GM12874 (cell line): ENCODE data around the gene SMIM22.

Source experiments
- TF ChIP-seq, protein P1 (sequence below): IDR thresholded peaks from 2 replicates; pipeline ENCODE4 v1.5.1; 2011; ENCODE audit warnings: low read depth, mild to moderate bottlenecking, control low read depth, low read length, moderate library complexity; ENCODE audit not compliant: insufficient read depth

SMIM22 gene

DNA sequence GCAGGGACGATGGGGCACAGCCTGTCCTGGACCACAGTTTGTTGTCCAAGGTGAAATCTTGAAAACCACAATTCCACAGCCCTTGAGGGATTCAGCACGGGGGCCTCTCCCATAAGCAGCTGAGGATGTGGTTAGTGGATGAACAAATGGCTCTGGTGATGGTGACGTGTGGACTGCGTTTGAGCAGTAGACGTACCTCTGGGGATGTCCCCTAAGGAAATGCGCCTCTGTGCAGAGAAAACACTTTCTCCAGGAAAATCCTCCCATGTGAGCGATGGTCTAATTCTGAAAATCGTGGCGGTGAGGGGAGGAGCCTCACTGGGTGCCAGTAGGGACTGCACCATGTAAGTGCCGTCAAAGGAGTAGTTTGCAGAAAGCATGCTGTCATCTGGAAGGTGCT is 4.3 kb upstream of the SMIM22 start:
- TF ChIP-seq, protein P1, sequence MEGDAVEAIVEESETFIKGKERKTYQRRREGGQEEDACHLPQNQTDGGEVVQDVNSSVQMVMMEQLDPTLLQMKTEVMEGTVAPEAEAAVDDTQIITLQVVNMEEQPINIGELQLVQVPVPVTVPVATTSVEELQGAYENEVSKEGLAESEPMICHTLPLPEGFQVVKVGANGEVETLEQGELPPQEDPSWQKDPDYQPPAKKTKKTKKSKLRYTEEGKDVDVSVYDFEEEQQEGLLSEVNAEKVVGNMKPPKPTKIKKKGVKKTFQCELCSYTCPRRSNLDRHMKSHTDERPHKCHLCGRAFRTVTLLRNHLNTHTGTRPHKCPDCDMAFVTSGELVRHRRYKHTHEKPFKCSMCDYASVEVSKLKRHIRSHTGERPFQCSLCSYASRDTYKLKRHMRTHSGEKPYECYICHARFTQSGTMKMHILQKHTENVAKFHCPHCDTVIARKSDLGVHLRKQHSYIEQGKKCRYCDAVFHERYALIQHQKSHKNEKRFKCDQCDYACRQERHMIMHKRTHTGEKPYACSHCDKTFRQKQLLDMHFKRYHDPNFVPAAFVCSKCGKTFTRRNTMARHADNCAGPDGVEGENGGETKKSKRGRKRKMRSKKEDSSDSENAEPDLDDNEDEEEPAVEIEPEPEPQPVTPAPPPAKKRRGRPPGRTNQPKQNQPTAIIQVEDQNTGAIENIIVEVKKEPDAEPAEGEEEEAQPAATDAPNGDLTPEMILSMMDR: no peak

DNA sequence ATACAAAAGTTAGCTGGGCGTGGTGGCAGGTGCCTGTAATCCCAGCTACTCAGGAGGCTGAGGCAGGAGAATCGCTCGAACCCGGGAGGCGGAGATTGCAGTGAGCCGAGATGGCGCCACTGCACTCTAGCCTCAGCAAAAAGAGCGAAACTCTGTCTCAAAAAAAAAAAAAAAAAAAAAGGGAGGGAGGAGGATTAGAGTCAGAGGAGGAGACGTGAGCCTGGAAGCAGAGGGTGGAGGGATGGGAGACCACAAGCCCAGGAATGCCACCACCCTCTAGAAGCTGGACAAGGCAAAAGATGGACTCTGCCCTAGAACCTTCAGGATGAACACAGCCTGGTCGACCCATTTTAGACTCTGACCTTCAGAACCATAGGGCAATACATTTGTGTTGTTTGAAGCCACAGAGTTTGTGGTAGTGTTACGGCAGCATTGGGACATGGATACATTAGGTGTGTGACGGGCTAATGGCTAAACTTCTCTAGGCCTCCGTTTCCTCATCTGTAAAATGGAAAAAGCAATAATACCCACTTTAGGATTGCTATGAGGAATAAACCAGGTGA is 2.1 kb upstream of the SMIM22 start:
- TF ChIP-seq, protein P1: no peak

DNA sequence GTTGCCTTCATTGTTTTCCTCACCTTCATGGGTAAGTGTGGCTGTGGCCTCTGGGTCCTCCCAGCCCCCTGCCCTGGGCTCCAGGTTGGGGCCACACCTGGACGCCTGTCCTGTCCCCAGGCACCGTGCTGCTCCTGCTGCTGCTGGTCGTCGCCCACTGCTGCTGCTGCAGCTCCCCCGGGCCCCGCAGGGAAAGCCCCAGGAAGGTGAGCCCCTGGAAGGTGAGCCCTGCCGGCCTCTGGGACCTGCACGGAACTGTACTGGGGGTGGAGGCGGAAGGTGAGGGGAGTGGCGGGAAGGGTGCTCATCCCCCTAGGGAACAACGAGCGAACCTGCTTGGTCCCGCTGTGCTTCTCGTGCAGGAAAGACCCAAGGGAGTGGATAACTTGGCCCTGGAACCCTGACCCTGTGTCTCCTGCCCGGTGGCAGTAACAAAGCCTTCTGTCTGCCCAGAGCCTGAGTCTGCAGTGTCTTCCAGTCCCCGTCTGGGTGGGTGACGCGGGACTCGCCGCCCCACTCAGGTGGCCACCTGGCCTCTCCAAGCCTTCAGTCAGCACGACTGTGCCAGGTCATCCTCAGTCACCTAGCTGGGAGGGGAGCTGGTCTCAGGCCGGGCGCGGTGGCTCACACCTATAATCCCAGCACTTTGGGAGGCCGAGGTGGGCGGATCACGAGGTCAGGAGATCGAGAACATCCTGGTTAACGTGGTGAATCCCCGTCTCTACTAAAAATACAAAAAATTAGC is 831 bp downstream of the SMIM22 start:
- TF ChIP-seq, protein P1: no peak

DNA sequence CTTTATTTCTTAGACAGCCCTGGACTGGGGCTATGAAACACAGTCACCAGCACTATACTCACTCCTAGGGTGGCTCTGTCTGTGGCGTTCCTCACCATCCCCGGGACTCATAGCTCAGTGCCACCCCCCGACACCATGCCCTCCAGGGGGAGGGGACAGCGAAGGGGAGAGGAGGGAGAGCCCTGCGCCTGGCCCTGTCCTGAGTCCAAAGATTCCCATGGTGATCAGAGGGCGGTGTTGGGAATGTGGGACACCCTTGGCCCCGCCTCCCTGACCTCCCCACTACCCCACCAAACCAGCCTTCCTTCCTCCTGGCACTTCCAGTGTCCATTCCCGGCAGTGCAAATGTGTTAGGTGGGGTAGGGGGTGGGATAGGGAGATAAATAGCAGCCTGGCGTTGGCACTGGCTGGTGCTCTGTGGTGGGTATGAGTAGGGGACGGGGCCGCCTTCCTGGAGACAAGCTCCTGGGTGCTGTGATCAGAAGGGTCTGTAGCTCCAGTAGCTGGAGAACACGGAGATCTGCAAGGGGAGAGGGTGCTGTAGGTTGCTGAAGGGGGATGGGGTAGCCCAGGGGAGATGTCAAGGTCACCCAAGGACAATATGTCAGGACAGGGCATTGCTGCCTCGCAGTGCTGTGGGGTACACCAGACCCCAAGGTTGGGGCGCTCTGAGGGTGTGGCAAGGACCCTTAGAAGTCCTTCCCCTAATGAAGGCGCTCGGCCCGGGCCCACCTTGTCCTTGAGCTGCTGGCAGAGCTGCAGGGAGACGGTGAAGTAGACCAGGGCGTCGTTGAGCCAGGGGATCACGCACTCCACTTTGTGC is 2.0 kb downstream of the SMIM22 start:
- TF ChIP-seq, protein P1: no peak

DNA sequence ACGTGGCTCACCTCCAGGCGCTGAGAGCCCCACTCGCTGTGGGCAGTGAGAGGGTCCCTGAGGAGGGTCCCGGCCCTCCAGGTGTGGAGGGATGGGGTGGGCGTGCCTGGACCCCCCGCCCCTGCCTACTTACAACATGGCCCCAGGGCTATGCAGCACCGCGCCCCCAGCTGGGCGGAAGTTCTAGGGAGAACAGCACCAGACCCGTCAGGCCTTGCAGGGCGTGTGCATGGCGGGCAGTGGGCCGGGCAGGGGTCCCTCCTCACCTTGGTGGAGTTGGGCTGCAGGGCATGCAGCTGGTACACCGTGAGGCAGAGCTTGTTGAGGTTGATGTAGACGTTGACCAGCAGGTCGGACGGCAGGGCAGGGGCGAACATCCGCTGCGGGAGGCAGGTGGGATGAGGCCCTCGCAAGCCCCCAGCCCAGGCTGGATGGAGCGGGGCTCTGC is 2.7 kb downstream of the SMIM22 start:
- TF ChIP-seq, protein P1: no peak

DNA sequence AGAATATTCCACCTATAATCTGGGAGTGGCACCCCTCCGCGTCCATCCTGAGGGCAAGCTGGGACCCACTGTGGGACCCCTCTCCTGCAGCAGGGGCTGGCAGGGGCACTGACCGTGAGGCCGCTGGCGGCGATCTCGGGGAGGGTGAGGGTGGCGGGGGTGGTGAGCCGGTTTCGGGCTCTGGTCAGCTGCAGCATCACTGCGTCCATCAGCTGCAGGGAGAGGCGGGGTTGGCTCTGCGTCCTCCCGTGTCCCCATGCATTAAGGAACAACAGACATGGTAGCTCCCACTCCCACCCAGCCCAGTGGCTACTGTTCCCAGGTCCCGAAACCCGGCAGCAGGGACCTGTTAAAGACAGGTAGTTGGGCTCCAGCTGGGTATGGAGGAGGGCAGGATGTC is 3.3 kb downstream of the SMIM22 start:
- TF ChIP-seq, protein P1: no peak

DNA sequence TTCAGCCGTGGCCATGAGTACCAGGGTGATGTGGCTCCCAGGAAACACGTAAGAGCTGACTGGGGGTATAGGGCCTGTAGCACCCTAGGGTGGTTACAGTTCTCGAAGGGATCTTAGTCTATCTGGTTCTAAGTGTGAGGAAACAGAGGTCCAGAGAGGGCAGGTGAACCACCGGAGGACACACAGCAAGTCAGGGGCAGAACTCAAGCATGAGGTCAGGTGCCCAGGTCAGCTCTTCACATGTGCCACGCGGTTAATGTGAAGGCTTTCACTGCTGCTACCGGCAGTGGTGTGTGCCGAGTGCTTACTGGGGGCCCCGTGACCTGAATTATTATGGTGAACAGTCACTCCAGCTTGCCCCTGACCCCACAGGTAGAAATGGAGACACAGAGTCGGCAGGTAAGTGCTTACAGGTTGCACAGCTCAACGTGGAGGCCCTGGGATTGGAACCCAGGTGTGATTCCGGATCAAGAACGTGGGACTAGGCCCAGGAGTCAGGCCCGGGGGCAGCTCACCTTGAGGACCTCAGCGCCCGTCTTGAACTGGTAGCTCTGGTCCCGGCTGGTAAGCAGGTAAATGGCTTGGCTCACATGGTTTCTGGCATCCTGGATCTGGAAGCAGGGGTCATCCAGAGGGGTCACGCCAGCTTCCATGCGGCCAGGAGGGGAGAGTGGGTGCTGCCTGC is 4.1 kb downstream of the SMIM22 start:
- TF ChIP-seq, protein P1: no peak
